Gastrocnemius medialis (tissue), 4 donors: ENCODE measurements around the gene PRG3.

Experiments used
- POLR2A ChIP-seq, 2 donors: fragments of 450-650 bp; IDR thresholded peaks; one replicate each; pipeline ENCODE4 v1.6.1; 2017; ENCODE audit warnings: antibody characterized with exemption in 2 of 2, mild to moderate bottlenecking in 2 of 2, moderate library complexity in 2 of 2
- TF ChIP-seq, protein P1 (sequence below), 5 experiments: fragments of 450-650 bp in 3 of 5; fragments of 200-600 bp in 2 of 5; sonication (generic) in 2 of 5; IDR thresholded peaks in 4 of 5; conservative IDR thresholded peaks in 1 of 5; 1 replicate in 4 of 5; 2 replicates in 1 of 5; pipeline ENCODE4 v1.5.1; 2016 to 2019; ENCODE audit warnings: antibody characterized with exemption in 5 of 5, mild to moderate bottlenecking in 3 of 5, moderate library complexity in 3 of 5

DNA sequence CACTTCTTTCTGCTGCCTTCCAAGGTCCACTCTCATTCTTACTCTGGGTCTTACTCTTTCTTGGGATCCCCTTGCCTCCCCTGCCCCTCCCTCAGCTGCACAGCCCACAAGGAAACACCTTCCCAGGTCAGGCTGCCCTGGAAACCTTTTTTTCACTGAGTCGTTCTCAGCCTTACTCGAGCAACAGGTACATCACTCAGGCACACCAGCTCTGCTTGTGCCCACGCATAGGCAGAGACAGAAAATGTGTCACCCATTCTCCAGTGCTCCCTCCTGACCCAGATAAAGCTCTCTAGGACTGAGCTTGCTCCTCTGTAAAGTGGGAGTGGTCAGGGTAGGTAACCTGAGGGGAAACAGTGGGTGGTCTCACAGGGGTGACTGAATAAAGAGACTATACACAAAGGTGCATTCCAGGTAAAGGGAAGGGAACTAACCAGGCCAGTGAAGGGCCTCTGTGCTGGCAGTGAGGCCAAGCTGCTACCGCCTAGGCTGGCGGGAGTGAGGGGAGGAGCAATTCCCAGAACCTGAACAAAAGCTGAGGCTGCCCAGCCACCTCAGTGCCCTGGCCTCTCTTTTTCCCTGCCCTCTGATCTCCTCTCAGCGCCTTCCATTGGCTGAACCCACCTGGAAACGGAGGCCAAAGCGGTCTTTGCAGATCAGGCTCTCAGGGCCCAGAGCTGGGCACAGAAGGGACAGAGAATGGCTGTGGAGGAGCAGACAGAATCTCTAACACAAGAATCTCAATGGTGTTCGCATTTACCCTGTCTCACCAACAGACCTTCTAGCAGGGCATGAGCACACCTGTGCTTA lies 15.9 kb downstream of the PRG3 start:
- no peak for TF ChIP-seq POLR2A (IDR thresholded peaks at IDR 0.05)
- TF ChIP-seq, protein P1, sequence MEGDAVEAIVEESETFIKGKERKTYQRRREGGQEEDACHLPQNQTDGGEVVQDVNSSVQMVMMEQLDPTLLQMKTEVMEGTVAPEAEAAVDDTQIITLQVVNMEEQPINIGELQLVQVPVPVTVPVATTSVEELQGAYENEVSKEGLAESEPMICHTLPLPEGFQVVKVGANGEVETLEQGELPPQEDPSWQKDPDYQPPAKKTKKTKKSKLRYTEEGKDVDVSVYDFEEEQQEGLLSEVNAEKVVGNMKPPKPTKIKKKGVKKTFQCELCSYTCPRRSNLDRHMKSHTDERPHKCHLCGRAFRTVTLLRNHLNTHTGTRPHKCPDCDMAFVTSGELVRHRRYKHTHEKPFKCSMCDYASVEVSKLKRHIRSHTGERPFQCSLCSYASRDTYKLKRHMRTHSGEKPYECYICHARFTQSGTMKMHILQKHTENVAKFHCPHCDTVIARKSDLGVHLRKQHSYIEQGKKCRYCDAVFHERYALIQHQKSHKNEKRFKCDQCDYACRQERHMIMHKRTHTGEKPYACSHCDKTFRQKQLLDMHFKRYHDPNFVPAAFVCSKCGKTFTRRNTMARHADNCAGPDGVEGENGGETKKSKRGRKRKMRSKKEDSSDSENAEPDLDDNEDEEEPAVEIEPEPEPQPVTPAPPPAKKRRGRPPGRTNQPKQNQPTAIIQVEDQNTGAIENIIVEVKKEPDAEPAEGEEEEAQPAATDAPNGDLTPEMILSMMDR (IDR thresholded peaks at IDR 0.05 in 4 of 5, conservative IDR thresholded peaks at IDR 0.05 in 1 of 5), result no peak
